A549 (cell line): ENCODE results near the gene RBM26. TPM values are rescaled to one million over a fixed set of nuclear protein-coding genes. Genes with fewer than 3 reads are reported as not detected.

Source experiments
- ATAC-seq, 2 experiments: fragments of 200-7000 bp in 1 of 2; fragments of >200 bp in 1 of 2; cut with Nextera tagmentation in 1 of 2; cut with Tn5 transposase in 1 of 2; 3 replicates each; pipeline versions ENCODE4 v1.8.0 to v1.9.1; 2018 to 2020; ENCODE audit warnings: mild to moderate bottlenecking in 1 of 2, moderate library complexity in 1 of 2
- CTCF ChIA-PET: fragments of 300-600 bp; sonication (Branson Sonifier 250); formaldehyde crosslinking; extraction: SDS; loops from one replicate; lab custom pipeline; 2021; ENCODE audit warnings: antibody characterized with exemption, inconsistent platforms; lab: Yijun Ruan, JAX
- POLR2A ChIA-PET: fragments of 350-600 bp; formaldehyde crosslinking; extraction: SDS; loops from one replicate; lab custom pipeline; 2021; ENCODE audit warnings: antibody characterized with exemption, inconsistent platforms; lab: Yijun Ruan, JAX
- DNase-seq, 2 experiments: peaks; one replicate each; pipeline versions ENCODE4 v3.0.0 to v3.0.0-alpha.2; 2011 to 2016; ENCODE audit warnings: low read depth in 1 of 2, low spot score in 1 of 2
- FAIRE-seq: peaks from 2 replicates; lab custom pipeline; 2011; peaks lifted over from hg19 to GRCh38; lab: Jason Lieb, UNC
- H3K27ac ChIP-seq, 2 experiments: fragments of >200 bp; sonication (Bioruptor Twin); formaldehyde crosslinking; 3 replicates each; pipeline ENCODE4 v1.5.1; 2016 to 2017
- H3K4me1 ChIP-seq: fragments of >200 bp; sonication (Bioruptor Twin); formaldehyde crosslinking; 3 replicates; pipeline ENCODE4 v1.6.1; 2016
- H3K4me2 ChIP-seq: fragments of >200 bp; sonication (Bioruptor Twin); formaldehyde crosslinking; 3 replicates; pipeline ENCODE4 v1.6.1; 2016
- H3K4me3 ChIP-seq: fragments of >200 bp; sonication (Bioruptor Twin); formaldehyde crosslinking; 3 replicates; pipeline ENCODE4 v1.5.1; 2016
- H3K9me3 ChIP-seq: fragments of >200 bp; sonication (Bioruptor Twin); formaldehyde crosslinking; 3 replicates; pipeline ENCODE4 v1.6.1; 2016
- CHD4 ChIP-seq: fragments of 200-600 bp; sonication (generic); IDR thresholded peaks from 2 replicates; pipeline ENCODE4 v1.6.1; 2016; ENCODE audit warnings: antibody characterized with exemption, mild to moderate bottlenecking, borderline replicate concordance
- EHF ChIP-seq: fragments of 250-450 bp; sonication (Bioruptor Pico); IDR thresholded peaks from 2 replicates; pipeline ENCODE4 v1.5.0; 2020; ENCODE audit warnings: mild to moderate bottlenecking
- HOXA7 ChIP-seq: fragments of 250-450 bp; sonication (Bioruptor Pico); IDR thresholded peaks from 2 replicates; pipeline ENCODE4 v1.5.0; 2020; ENCODE audit warnings: mild to moderate bottlenecking, moderate library complexity
- HOXB13 ChIP-seq: fragments of 250-450 bp; sonication (Bioruptor Pico); IDR thresholded peaks from 2 replicates; pipeline ENCODE4 v1.5.0; 2020; ENCODE audit warnings: low read depth, mild to moderate bottlenecking, moderate library complexity
- HOXB5 ChIP-seq: fragments of 250-450 bp; sonication (Bioruptor Pico); IDR thresholded peaks from 2 replicates; pipeline ENCODE4 v1.5.0; 2020; ENCODE audit warnings: mild to moderate bottlenecking, moderate library complexity
- JUNB ChIP-seq: fragments of >200 bp; sonication (Bioruptor Twin); formaldehyde crosslinking; IDR thresholded peaks from 2 replicates; pipeline ENCODE4 v1.6.1; 2016
- KDM5A ChIP-seq: fragments of 200-600 bp; sonication (generic); IDR thresholded peaks from 2 replicates; pipeline ENCODE4 v1.6.1; 2016; ENCODE audit warnings: antibody characterized with exemption, mild to moderate bottlenecking
- MAFK ChIP-seq: fragments of 450-650 bp; IDR thresholded peaks from 2 replicates; pipeline ENCODE4 v1.6.1; 2014; ENCODE audit not compliant: partially characterized antibody
- MYC ChIP-seq: IDR thresholded peaks from 2 replicates; pipeline ENCODE4 v1.6.1; 2012; ENCODE audit warnings: mild to moderate bottlenecking, inconsistent platforms, low read length, improper control_type of control experiment, borderline replicate concordance
- NFE2L2 ChIP-seq: fragments of 150-350 bp; conservative IDR thresholded peaks from 2 replicates; pipeline ENCODE4 v1.6.1; 2014; ENCODE audit warnings: low read length
- PBX3 ChIP-seq: IDR thresholded peaks from 2 replicates; pipeline ENCODE4 v1.6.1; 2012
- POLR2AphosphoS2 ChIP-seq: conservative IDR thresholded peaks from 2 replicates; pipeline ENCODE4 v1.6.1; 2012; ENCODE audit warnings: low read length, improper control_type of control experiment, inconsistent platforms
- RAD21 ChIP-seq, 2 experiments: fragments of >200 bp in 1 of 2; sonication (Bioruptor Twin) in 1 of 2; formaldehyde crosslinking in 1 of 2; IDR thresholded peaks in 1 of 2; conservative IDR thresholded peaks in 1 of 2; 2 replicates in 1 of 2; 3 replicates in 1 of 2; pipeline ENCODE4 v1.6.1; 2012 to 2018; ENCODE audit warnings: inconsistent platforms in 1 of 2
- RARB ChIP-seq: fragments of 250-450 bp; sonication (Bioruptor Pico); IDR thresholded peaks from 2 replicates; pipeline ENCODE4 v1.8.0; 2021; ENCODE audit warnings: mild to moderate bottlenecking, moderate library complexity
- REST ChIP-seq: fragments of 200-600 bp; sonication (generic); IDR thresholded peaks from 2 replicates; pipeline ENCODE4 v1.6.1; 2016; ENCODE audit warnings: antibody characterized with exemption, mild to moderate bottlenecking, moderate library complexity
- USF2 ChIP-seq: fragments of 450-650 bp; IDR thresholded peaks from 2 replicates; pipeline ENCODE4 v1.6.1; 2014; ENCODE audit warnings: antibody characterized with exemption
- ZC3H11A ChIP-seq: fragments of 450-650 bp; IDR thresholded peaks from 2 replicates; pipeline ENCODE4 v1.6.1; 2014; ENCODE audit warnings: antibody characterized with exemption, mild to moderate bottlenecking
- ZFP36 ChIP-seq: fragments of 450-650 bp; IDR thresholded peaks from 2 replicates; pipeline ENCODE4 v1.6.1; 2014; ENCODE audit warnings: borderline replicate concordance; ENCODE audit not compliant: partially characterized antibody
- ZSCAN20 ChIP-seq: fragments of 250-450 bp; sonication (Bioruptor Pico); IDR thresholded peaks from 2 replicates; pipeline ENCODE4 v1.8.0; 2022; ENCODE audit warnings: mild to moderate bottlenecking, moderate library complexity
- WGBS: methylation state at CpG from one replicate; pipeline ENCODE4 v1.1.6; 2017; ENCODE audit errors: missing lambda C conversion rate; 5-methylcytosine and 5-hydroxymethylcytosine counted together
- polyA plus RNA-seq, 4 experiments: library from polyadenylated mRNA; depleted of rRNA in 3 of 4; stranded (reverse); fragments of >200 nt; fragmentation: RNase III in 1 of 4; extraction: RNeasy Plus Mini Kit Qiagen cat#74134 plus additional on column Dnase treatment in 1 of 4; gene quantifications; 2 replicates in 3 of 4; 3 replicates in 1 of 4; pipeline ENCODE4 v1.2.3, GENCODE V29; 2011 to 2017
- TF ChIP-seq, protein P1 (sequence below): fragments of >200 bp; sonication (Bioruptor Twin); formaldehyde crosslinking; IDR thresholded peaks from 2 replicates; pipeline ENCODE4 v1.6.1; 2016
- TF ChIP-seq, protein P2 (sequence below): fragments of 250-450 bp; sonication (Bioruptor Pico); IDR thresholded peaks from 2 replicates; pipeline ENCODE4 v1.5.0; 2021; ENCODE audit warnings: mild to moderate bottlenecking, moderate library complexity, borderline replicate concordance

The RBM26 gene
- polyA plus RNA-seq, 2 of the 4 experiments (the other 2 are of a cell fraction) = 29.5 to 29.7 TPM

- Histone ChIP-seq H3K9me3 (no peaks in the 10 kb centered on the region), H3K4me3 (no peak overlapping the region), H3K27ac (no peak overlapping the region), H3K4me1 (no peaks in the 10 kb centered on the region), H3K4me2 (no peak overlapping the region)
- no peak for DNase-seq
- TF ChIP-seq POLR2AphosphoS2 (no peak), RARB (CRISPR knock-in tag) (no peak), MYC (no peak)
- POLR2A ChIA-PET = no interaction called here
- CTCF ChIA-PET = no interaction called here
- no peak for ATAC-seq
- no peak for FAIRE-seq
These were observed 23.3 kb upstream of the RBM26 start for GRCh38 chr13:79429309-79429708.

- no peak overlapping the region for H3K4me2 ChIP-seq
- DNase-seq (no peak), ATAC-seq (no peak), FAIRE-seq (no peak)
- 45% methylated on average over 2 of the region's 2 CpGs for WGBS
- H3K4me1 ChIP-seq = no peaks in the 10 kb centered on the region
- no peak overlapping the region for H3K27ac ChIP-seq
- no peak overlapping the region for H3K4me3 ChIP-seq
- POLR2A ChIA-PET = no interaction called here
- CTCF ChIA-PET = interaction anchor here (1.7 kb wide), 1 partner anchor 53 kb away, joined by 4 read pairs; the partner anchor contains the start of gene NDFIP2
- TF ChIP-seq HOXB5 (CRISPR knock-in tag) = no peak
- no peak for TF ChIP-seq REST
- TF ChIP-seq HOXA7 (CRISPR knock-in tag) = no peak
- TF ChIP-seq PBX3 = no peak
- TF ChIP-seq NFE2L2 = no peak
- TF ChIP-seq, protein P1, sequence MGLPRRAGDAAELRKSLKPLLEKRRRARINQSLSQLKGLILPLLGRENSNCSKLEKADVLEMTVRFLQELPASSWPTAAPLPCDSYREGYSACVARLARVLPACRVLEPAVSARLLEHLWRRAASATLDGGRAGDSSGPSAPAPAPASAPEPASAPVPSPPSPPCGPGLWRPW = no peak
- TF ChIP-seq CHD4 = no peak
- no peak for TF ChIP-seq HOXB13 (CRISPR knock-in tag)
- TF ChIP-seq ZSCAN20 (CRISPR knock-in tag) = no peak
- no peak for TF ChIP-seq USF2
- no peak for TF ChIP-seq EHF (CRISPR knock-in tag)
- TF ChIP-seq ZFP36 = no peak
- TF ChIP-seq, protein P2, sequence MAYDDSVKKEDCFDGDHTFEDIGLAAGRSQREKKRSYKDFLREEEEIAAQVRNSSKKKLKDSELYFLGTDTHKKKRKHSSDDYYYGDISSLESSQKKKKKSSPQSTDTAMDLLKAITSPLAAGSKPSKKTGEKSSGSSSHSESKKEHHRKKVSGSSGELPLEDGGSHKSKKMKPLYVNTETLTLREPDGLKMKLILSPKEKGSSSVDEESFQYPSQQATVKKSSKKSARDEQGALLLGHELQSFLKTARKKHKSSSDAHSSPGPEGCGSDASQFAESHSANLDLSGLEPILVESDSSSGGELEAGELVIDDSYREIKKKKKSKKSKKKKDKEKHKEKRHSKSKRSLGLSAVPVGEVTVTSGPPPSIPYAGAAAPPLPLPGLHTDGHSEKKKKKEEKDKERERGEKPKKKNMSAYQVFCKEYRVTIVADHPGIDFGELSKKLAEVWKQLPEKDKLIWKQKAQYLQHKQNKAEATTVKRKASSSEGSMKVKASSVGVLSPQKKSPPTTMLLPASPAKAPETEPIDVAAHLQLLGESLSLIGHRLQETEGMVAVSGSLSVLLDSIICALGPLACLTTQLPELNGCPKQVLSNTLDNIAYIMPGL (CRISPR knock-in tag) = no peak
- no peak for TF ChIP-seq RAD21 (conservative IDR thresholded peaks at IDR 0.05 in 1 of 2, IDR thresholded peaks at IDR 0.05 in 1 of 2)
- TF ChIP-seq MAFK = no peak
- no peak for TF ChIP-seq KDM5A
- TF ChIP-seq JUNB = no peak
- no peak for TF ChIP-seq ZC3H11A
- no peaks in the 10 kb centered on the region for H3K9me3 ChIP-seq
These were observed 21.8 kb upstream of the RBM26 start for GRCh38 chr13:79427883-79428282.
